Ramos (cell line): ENCODE results near the gene CFAP20.
"Not testable (repeated sequence)": the region's sequence is repeated elsewhere in the genome, so short reads cannot be mapped to it uniquely, and the experiment has no call there.

Experiments
- in situ Hi-C: fragments of 300-500 bp; cut with MboI; formaldehyde crosslinking; loops from one replicate; pipeline ENCODE4 v1.14.3; 2022; ENCODE audit warnings: low sequenced_read_pairs; ENCODE audit not compliant: unreplicated experiment

CFAP20 gene

GRCh38 chr16:58072134-58072533 lies 57.0 kb downstream of the CFAP20 start:
- in situ Hi-C loops = not testable (repeated sequence)

GRCh38 chr16:58070585-58070984 lies 58.6 kb downstream of the CFAP20 start:
- in situ Hi-C loops = no loop called here
